NCI-H1930 (cell line): ENCODE results near the gene HOXC6.
A peak's percentile ranks its signal among the peaks of the same experiment; 100 is the strongest.

ENCODE experiments used
- DNase-seq, 2 experiments: peaks; one replicate each; lab custom pipeline; 2025; lab: John Stamatoyannopoulos, UW

Gene HOXC6

DNA sequence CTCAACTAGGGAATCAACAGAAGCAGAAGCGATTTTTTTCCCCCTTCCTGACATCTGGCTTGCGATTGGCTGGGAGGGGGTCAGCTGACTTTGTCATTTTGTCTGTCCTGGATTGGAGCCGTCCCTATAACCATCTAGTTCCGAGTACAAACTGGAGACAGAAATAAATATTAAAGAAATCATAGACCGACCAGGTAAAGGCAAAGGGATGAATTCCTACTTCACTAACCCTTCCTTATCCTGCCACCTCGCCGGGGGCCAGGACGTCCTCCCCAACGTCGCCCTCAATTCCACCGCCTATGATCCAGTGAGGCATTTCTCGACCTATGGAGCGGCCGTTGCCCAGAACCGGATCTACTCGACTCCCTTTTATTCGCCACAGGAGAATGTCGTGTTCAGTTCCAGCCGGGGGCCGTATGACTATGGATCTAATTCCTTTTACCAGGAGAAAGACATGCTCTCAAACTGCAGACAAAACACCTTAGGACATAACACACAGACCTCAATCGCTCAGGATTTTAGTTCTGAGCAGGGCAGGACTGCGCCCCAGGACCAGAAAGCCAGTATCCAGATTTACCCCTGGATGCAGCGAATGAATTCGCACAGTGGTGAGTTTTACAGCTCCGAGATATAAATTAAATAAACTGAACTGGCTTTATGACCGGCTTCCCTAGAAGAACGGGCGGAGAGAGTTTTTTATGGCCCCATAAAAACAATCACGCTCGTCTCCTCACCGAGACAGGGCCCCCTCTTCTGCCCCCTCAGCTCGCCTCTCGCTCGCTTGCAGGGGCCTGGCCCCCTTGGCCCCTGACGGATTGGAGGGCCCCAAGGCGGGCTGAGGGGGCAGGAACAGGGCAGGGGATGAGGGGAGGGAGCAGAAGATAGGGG, at the start of gene HOXC6:
HOXC6 (plus strand) TSS at position 127 of the 888 bp plus-strand sequence; CDS start at position 209, 82 bp downstream.
- DNase-seq: no peak

- DNase-seq: no peak
Observed at GRCh38 chr12:53978477-53979356, 49.5 kb upstream of the HOXC6 start.

DNA sequence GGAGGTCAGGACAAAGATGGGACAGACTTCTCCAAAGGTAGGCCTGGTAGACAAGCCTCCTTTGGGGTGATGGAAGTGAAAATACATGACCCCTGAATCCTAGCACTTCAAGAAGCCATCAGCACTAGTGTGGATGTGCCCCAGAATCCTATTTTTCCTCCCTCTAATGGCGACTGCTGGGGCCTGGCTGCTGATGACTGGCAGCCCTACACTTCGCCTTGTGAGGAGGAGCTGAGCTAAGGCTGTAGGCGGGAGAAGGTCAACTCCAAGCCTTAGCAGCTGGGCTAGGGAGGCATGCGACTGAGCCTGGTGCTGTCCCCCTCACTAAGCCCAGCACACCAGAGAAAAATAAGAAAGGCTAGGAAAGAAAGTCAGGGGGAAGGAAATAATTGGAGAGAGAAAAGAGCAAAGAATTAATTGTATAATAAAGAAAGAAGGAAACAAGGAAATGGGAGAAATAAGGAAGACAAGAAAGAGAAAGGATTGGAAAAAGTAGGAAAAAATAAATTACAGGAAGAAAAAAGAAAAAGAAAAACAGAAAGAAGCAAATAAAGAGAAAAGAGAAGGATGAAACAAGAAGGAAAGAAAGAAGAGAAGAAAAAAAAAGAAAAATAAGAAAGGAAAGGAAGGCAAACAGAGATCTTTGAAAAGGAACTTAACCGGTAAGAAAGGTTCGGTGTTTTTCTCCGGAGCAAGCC, 48.0 kb upstream of the HOXC6 start:
- no peak for DNase-seq

GRCh38 chr12:53980802-53981496, 47.3 kb upstream of the HOXC6 start:
- DNase-seq: no peak

DNA sequence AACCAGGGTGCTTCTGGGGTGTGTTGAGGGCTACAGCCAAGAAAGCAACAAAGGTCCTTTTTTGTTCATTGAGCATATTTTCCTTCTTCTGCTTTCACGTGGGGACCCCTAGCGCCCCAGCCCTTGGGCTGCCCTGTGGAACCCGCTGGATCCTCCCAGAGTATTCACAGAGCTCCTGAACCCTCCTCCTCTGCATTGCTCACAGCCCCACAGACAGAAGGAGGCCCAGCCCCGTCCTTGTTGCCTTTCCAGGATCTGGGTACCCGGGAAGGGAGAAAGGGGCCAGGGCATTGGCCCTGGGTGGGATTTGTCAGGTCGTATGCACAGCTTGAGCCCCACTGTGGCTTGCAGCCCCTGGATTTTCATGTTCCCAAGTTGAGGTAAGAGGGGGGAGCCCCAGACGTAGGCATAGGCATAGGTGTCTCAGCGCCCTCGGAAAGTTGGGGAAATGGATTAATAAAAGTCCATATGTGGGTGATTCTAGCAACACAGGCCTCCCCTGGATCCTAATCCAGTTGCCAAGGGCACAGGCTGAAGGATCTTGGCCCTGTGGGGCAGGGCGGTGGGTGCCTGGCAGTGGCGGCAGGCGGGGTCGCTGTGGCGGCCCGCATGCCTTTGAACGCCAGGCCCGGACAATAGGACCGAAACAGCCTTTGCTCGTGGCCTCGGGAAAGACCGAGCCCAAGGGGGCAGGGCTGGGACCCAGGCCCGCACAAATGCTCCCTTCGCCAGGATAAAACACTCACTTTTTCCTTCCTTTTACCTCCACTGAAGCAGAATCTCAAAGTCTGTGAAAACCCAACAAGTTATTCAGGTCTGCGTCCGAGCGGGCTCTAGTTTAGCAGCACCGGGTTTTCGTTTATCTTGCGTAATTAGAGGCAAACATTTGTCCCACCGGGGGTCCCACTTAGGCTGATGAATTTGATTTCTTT, 46.3 kb upstream of the HOXC6 start:
- DNase-seq: no peak

- DNase-seq: no peak
Observed at GRCh38 chr12:53982648-53983567, 45.3 kb upstream of the HOXC6 start.

DNA sequence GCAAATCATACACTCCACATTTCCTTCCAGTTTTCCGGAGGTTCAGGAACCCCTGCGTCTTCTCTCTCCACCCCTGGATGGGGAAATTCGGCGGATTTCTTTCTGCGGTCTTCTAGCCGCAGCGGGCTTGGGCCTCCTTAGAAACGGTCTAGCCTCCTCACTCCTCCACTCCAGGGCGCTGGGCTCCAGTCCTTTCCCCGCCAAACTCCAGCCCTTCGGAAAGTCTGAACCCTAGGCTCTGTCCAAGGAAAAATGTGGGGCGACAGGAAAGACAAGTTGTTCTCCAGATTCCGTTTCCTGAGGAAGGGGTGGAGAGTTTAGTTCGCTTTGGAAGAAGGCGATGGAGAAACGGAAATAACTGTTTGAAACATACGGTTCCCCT, 44.7 kb upstream of the HOXC6 start:
- DNase-seq: no peak

DNA sequence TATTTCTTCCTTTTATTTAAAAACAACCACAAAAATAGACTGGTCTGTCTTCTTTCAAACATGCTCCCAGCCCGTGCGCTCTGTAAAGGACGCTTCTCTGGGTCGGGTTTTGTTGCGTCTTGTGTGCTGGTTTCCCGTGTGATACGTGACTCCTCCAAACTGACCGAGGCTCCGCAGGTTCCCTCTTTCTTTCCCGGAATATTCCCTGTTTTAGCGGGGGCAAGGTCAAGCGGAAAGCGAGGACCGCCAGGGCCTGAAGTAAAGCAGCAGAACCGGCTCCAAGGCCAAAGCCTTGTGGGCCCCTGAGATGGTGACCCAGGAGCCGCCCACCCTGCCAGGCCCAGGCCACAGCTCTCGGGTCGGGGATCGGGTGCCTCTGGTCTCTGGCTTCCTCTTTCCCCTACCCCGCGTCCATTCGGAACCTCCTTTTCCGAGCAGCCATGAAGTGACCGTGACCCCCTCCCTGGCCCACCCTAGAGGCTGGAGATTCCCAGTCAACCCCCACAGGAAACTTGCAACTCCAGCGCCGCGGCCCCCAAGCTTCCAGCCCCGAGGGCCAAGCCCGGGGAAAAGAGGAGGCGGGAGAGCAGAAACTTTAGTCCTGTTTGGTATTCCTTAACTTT, 44.2 kb upstream of the HOXC6 start:
- no peak for DNase-seq

- DNase-seq: peak; percentile 78 to 93
Observed at GRCh38 chr12:53984901-53985691, 43.1 kb upstream of the HOXC6 start, which contains the start of gene HOXC10. Gene HOXC10 (plus strand): TSS chr12:53985146. CDS start chr12:53985260, 114 bp downstream.

DNA sequence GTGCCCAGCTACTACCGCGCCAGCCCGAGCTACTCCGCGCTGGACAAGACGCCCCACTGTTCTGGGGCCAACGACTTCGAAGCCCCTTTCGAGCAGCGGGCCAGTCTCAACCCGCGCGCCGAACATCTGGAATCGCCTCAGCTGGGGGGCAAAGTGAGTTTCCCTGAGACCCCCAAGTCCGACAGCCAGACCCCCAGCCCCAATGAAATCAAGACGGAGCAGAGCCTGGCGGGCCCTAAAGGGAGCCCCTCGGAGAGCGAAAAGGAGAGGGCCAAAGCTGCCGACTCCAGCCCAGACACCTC, 42.6 kb upstream of the HOXC6 start:
- no peak for DNase-seq

- no peak for DNase-seq
Observed at GRCh38 chr12:53985994-53986685, 42.1 kb upstream of the HOXC6 start.

DNA sequence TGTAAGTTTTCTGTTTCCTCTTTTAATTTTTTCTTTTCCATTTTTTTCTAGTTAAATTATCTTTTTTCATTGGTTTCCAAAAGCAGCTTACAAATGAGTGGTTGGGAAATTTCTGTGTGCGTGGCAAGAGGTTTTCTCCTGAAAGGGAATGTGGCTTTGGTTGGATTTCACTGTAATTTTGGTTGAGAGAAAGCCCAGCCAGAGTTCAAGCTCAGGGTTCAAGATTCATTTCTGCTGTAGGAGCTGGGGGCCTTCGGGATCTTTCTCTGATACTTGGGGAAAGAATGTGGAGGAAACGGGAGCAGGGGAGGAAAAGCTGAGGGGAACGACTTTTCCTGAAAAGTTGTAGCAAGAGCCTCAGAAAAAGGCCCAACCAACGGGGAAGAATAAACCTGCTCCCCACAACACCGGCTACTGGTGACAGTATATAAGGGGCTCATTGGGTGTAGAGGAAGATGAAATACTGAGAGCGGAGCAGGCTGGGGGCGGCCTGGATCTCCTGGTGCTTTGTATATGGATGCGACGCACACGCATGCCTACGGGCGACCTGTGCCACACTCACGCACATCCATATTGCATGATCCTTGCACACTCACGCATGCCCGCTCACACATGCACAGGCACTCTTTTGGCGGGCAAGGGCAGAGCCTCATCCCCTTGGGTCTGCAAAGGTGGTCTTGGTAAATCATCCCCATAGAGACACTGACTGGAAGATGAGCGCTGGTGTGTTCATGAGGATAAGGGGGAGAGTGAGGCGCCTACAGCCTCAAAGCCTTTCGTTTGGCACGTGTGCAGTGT, 41.4 kb upstream of the HOXC6 start:
- DNase-seq: no peak

DNA sequence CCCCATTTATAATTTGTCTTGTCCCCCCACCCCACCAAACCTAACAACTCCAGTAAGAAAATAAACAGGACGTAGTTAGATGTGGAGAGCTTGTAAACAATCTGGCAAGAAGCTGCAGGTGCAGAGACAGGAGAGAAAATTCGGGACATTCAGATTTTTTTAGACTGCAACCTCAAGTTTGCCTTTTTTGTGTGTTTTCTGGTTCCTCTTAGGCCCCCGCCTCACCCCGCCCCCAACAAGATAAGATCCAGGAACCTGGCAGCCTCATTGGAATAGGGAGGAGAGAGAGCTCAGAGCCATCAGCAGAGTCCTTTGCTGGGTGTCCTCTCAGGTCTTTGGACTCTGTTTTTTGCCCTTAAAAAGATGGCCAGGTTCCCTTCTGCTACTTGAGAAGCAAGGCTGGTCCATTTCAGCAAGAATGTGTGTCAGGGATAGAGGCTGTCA, 40.4 kb upstream of the HOXC6 start:
- DNase-seq: no peak

- DNase-seq: no peak
Observed at GRCh38 chr12:53988541-53989226, 39.6 kb upstream of the HOXC6 start.

- peak in 1 of 2 experiments; percentile 18 for DNase-seq
Observed at GRCh38 chr12:53989227-53990113, 38.8 kb upstream of the HOXC6 start.
